GM19395 (cell line): Measurements from ENCODE around the gene DGKD.

Experiments
- ATAC-seq: cut with Tn5 transposase; IDR thresholded peaks from one replicate; pipeline ENCODE4 v1.9.1; 2021; ENCODE audit warnings: mild to moderate bottlenecking, moderate library complexity; ENCODE audit not compliant: unreplicated experiment

The DGKD gene

DNA sequence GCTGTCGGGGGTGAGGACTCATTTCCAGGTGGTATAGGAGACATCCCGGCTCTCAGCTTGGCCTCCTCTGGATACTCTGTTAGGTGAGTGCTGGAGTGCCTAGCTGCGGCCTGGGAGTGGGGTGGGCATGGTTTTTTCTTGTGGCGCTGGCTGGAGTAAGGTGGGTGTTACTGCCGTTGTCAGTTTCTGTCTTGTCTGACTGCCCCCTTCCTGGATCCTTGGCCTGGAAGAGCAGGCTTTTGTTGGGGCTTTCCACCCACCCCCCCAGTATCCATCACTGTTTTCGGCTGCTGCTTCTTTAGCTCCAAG lies 69.2 kb downstream of the DGKD start:
- ATAC-seq = no peak

DNA sequence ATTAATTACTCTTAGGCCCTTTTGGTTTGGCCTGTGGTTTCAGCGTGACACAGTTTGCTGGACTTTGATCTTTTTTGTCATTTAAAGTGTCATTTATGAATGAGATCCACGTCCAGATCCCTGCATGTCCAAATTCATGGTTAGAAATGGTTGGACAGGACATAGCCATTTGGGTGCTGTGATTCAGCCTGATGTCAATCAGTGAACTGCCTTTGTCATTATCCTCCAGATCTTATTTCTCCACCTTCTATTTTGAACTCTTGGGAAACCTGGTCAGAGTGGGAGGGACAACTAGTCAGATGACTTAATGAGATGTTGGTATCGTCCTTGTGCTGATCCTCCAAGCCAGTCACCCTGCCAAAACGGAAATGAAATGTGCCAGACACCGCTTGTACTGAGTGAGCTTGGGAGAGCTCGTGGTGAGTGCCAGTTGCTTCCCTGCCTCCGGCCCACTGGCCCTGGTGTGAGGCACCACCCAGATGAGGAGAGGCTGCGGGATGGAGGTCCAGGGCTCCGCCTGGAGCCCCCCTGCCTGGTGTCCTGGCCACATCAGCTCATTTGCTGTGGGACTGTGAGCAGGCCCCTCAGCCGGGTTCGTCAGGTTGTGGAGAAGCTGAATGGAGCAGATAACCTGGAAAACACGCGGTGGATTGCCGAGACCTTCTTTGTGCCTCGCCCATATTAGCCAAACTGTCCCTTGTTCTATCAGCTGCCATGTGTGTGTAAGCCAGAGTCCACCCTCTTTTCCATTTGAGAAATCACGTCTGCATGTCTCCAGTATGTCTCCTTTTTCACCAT lies 70.1 kb downstream of the DGKD start:
- ATAC-seq = no peak

DNA sequence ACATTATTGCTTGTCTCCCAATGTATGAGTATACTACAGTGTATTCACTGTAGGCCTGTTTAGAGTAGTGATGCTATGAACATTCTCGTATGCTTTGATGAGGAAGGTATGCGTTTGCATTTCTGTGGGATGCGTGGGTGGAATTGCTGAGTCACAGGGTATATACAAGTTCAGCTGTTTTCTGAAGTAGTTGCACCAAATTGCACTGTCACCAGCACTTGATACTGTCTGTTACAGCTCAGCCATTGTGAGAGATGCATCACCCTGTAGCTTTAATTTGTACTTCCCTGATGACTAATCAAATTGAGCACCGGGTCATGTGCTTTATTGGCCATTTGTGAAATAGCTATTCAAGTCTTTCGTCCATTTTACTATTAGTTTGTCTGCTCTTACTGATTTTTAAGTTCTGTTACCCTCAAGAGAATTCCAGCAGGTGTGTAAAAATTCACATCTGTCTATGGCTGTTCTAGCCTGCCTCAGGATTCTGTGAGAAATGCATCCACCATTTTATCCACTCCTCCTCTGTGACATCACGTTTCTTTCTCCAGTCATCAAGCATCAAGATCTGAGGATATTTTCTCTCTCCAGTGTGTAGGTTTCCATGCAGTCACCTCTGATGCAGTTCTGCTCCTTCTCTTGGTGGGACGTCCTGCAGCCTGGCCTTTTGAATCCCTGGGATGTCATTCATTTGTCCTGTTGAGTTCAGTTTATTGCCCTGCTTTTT lies 72.5 kb downstream of the DGKD start:
- no peak for ATAC-seq

DNA sequence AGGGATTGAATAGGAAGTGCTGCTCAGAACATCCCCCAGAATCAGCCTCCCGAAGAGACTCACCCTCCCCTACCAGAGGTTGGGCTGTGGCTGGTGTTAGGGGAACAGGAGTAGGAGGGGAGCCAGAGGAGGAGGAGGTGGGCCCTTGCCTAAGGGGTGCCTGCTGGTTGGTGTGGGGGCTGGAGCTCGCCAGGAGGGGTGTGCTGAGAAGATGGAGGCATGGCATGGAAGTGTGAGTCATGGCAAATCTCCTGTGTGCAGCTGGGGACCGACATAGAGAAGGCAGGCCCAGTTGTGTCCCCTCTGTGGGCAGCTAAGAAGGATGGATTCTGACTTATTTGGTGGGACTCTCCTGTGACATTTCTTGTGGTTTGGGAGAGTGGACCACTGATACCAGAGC lies 73.7 kb downstream of the DGKD start:
- ATAC-seq = no peak

DNA sequence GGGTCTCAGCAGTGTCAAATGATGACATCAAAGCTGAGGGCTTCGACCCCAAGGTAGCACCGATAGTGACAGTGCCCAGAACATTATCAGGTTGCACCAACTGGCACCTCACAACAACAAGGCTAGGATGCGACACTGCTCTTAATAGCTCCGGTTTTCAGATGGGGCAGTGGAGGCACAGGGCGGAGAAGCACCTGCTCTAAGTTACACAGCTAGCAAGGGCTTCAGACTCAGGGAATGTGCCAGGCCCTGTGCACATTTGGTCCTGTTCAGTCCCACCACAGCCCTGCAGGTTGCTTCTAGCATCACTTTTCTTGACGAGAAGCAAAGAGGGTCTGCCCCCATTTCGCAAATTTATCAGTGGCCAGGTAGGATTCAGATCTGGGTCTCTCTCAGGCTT lies 74.1 kb downstream of the DGKD start:
- no peak for ATAC-seq

DNA sequence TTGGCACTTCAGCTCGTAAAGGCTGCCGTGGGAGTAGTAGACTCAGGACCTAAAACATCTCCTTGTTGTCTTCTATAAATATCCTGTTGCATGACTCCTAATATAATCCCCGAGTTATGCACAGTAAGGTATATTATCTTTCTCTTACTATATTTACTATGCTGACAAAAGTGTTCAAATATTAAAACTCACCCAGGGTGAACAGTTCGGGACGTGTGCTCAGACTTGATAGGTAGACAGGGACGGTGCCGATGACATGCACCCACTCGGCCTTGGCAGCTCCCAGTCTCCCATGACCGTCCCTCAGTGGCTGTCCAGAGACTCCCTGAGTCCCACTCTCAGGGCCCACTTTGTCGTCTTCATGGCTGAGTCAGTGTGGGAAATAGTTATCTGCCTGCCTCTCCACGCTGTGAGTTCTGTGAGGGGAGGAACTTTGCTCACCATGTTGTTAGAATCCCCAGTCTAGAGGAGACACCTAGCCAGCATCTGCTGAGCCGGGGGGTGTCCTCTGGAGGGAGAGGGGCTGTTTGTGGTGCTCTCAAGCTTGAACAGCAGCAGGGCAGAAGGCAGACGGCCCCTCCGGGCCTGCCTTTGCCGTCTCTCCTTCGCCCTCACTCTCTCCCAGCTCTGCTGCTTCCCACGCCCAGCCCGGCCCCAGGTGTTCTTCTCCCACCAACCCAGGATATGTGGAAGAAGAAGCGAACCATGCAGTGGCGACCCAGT lies 75.0 kb downstream of the DGKD start:
- ATAC-seq = no peak

DNA sequence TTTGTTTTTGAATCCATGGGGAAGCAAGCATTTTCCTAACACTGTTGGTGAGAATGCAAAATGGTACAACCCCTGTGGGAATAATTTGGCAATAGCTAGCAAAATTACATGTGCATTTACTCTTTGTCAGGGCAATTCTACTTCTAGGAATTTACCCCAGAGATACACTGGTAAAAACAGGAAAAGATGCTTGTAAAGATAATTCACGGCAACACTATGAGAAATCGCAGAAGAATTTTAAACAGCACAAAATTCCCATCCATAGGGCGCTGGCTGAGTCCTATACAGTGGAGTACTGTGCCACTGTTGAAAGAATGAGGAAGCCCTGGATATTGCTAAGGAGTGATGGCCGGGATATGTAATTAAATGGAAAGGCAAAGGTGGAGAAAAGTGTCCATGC lies 75.8 kb downstream of the DGKD start:
- ATAC-seq = no peak

DNA sequence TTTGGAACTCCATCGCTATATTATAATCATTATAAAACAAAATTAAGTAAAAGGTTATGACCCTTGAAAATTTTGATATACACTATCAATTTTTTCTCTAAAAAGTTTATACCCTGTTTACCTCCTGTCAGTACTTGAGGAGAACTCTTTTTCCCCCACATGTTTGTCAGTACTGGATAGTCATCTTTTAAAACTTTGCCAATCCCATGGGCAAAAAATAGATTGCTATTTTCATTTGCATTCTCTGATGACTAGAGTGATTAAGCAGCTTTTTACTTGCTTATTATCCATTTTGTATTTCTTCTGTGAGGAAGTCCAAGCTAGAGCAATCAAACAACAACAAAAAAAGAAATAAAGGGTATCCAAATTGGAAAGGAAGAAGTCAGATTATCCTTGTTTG lies 76.4 kb downstream of the DGKD start:
- no peak for ATAC-seq

DNA sequence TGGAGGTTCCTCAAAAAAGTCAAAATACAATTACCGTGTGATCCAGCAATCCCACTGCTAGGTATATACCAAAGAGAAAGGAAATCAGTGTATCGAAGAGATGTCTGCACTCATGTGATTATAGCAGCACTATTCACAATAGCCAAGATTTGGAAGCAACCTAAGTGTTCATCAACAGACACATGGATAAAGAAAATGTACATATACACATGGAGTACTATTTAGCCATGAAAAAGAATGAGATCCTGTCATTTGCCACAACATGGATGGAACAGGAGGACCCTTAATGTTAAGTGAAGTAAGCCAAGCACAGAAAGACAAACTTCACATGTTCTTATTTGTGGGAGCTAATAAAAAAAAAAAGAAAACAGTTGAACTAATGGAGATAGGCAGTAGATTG lies 78.7 kb downstream of the DGKD start:
- no peak for ATAC-seq

DNA sequence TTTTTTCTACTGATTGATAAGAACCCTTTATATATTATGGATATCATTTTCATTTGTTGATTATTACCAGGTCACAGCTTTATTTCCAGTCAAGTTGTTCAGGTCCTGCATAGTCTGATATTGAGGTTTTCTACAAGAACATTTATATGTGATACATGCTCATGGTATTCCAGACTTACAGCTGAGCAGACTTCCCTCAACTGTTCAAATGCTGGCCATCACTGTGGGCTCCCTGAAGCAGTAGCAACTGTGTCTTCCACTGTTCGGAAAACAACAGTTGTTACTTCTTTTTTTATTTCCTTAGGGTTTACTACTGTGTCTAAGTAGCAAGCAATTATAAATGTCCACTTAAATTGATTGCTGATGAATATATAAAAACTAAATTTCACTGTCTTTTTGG lies 79.5 kb downstream of the DGKD start:
- no peak for ATAC-seq

DNA sequence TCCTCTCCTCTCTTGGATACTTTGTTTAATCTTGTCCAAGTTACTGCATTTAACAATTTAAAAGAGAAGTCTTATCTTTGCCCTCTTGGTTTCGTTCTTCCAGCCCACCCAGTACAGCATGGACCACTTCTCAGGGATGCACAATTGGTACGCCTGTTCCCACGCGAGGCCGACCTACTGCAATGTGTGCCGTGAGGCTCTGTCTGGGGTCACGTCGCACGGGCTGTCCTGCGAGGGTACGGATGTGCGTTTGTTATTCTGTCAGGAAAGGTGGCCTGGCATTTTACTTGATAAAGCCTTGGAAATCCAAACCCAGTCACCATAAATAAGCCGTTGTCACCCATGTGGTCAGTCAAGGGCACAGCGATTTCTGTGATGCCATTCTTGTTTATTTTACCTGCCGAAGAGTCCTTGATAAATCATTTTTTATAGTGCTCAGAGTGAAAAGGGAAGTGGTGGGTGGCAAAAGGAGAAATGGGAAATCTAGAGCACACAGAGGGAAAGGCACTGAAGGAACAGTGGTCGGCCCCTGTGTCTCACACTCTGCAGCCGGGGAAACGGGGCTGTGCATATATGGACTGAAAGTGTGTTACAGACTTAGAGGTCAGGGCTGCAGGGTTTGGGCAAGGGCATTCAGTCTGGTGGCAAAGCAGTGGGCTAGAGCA lies 80.5 kb downstream of the DGKD start:
- no peak for ATAC-seq

DNA sequence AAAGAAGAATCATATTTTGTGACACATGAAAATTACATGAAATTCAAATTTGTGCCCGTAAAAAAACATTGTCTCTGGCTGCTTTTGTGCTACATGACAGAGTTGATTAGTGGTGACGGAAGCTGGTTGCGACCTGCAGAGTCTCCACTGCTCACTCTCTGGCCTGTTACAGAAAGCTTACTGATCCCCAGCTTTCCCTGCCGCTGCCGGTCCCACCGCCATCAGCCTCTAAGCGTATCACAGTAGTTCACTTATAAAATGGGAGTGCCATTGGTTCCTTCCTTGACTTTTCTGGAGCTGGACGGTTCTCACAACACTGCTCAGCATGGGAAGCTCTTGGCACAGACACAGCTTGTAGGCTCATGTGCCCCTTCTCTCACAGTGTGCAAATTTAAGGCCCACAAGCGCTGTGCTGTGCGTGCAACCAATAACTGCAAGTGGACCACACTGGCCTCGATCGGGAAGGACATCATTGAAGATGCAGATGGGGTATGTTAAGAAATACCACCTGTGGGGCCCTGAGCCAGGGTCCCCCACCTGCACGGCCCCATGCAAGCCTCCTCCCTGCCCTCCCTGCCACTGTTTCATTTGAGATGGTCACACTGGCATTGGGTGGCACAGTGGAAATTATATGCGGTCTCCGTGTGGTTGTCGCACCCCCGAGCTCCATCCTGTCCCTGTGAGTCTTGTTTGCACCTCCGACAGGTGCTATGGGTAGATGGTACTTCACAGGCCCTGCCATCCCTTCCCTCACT lies 81.3 kb downstream of the DGKD start:
- ATAC-seq = no peak

DNA sequence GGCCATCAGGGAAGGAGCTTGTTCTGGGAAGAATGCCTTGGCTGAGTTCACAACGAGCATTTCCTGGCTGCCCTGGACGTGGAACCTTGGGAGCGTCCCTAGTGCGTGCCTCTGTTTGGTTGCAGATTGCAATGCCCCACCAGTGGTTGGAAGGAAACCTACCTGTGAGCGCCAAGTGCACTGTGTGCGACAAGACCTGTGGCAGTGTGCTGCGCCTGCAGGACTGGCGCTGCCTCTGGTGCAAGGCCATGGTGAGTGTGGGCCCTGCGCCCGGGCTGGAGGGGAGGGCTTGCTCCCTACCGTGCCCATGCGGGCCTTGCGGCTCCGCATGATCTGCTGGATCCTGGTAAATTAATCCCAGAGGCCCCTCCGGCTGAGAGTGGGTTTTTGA lies 81.9 kb downstream of the DGKD start:
- no peak for ATAC-seq

DNA sequence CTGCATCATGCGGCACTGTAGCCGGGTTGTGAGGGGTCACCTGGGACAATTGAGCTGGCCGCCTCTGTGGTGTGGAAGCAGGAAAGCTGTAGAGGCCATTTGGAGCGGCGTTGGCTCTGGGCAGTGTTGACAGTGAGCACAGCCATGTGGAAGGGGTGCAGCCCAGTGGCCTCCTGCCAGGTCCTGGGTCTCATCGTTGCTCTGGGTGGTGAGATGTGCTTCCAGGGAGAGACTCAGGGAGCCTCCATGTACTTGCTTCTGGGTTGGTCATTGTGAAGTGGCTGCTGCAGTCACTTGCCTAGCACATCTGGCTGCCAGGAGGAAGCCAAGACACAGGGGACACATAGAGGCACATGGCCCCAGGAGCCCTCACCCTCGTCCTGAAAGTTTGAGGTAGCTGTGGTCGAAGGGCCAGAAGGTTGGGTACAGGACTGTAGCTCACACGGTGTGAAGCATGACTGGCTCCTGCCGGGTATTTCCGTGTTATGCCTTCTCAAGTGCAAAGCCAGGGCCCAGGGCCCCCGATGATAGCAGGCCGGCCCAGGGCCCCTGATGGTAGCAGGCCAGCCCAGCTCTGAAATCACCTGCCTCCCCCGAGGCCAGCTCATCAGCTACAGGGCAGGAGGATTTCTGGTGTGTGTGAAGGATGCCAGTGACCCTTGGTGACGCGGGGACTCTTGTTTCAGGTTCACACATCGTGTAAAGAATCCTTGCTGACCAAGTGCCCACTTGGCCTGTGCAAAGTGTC lies 82.6 kb downstream of the DGKD start:
- ATAC-seq = no peak

DNA sequence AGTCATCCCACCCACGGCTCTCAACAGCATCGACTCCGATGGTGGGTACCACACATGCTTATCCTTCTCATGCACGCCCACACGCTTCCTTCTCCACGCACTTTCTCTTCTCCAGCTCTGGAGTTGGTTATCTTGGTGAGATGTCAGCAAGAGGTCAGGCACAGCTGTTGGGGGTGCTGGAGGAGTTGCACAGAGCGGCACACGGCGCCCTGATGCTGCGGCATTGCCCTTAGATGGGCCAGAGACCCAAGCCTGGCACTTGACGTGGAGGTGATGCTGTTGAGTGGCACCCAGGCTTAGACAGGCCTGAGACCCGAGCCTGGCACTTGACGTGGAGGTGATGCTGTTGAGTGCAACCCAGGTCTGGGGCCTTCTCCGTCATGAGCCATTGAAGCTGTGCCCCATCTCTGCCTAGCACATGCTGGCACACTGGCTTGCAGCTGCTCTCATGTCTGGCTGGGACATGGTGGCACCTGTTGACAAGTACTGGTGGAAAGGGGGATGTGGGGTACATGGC lies 83.2 kb downstream of the DGKD start:
- no peak for ATAC-seq

DNA sequence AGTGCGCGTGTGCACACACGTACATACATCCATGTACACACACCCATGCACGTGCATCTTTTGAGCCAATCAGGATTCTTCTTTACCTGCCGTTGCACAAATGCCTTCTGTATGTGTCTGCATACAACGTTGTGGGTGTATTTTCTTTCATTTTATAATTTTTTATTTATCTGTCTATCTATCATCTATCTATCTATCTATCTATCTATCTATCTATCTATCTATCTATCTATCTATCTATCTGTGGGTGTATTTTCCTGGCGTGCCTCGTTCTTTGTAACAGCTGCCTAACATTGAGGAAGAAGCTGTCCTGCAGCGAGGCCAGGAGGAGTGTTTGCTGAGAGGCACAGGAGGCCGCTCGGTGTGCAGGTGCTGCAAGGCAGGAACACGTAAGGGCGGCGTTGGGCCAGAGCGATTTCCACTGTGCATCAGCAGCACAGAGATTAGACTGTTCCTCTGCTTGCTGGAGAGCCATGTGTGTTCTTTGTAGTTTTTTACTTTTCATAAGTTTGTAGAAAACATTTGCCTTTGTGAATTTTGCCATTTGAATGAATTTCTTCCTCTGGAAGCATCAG lies 84.4 kb downstream of the DGKD start:
- no peak for ATAC-seq

DNA sequence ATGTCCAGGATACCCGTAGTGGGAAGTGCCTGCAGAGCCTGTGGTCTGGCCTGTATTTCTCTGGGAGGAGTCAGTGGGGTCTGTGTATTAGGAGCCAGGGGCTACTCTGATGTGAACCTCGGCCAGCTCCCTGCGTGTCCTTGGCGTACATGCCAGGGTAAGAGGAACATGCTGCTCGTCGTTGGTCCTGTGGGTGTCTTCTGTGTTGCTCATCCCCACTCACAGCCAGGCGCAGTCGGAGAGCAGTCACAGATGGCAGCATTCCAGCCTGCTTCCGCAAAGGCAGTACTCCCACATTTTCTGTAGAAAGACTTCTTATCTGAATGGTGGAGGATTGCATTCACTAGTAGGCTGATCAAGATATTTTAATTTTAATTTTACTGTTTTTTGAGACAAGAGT lies 84.9 kb downstream of the DGKD start:
- no peak for ATAC-seq

DNA sequence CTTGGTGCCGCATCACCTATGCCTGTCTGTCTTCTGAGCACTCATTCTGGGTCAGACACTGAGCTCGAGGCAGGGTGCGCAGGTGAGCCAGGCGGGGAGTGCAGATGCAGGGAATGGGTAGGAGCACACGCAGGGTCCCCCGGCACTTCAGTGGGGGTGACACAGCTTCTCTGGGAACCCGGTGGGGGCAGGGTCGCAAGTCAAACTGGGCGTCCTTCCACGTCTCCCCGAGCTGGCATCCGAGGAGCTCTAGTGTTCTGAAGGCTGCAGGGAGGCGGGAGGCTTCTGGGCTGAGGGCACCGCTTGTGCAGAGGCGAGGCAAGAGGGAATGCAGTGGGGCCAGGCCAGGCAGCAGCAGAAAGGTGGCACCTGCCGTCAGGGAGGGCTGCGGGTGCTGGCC lies 86.0 kb downstream of the DGKD start:
- ATAC-seq = no peak

DNA sequence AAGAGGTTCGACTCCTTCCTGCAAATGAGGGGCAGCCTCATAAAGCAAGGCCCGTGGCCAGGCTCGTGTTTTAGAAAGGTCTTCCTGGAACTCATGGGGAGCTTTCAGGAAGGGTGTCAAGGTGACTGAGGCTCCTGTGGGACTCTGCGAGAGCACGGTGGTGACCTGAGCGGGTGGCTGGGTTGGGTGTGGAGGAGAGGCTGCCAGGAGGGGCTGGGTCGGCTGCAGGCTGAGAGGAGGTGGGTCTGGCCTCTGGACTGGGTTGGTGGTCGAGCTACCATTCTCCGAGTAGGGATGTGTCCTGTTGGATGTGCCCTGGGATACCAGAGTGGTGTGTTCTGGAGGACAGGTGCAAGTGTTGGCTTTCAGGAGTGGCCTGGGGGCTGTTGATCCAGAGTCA lies 86.4 kb downstream of the DGKD start:
- no peak for ATAC-seq
